HG03060 (cell line): Measurements from ENCODE around the gene MAPKBP1.

Source experiments
- ATAC-seq: cut with Tn5 transposase; IDR thresholded peaks from one replicate; pipeline ENCODE4 v1.9.1; 2021; ENCODE audit warnings: low read depth, moderate number of reproducible peaks; ENCODE audit not compliant: unreplicated experiment

The MAPKBP1 gene

DNA sequence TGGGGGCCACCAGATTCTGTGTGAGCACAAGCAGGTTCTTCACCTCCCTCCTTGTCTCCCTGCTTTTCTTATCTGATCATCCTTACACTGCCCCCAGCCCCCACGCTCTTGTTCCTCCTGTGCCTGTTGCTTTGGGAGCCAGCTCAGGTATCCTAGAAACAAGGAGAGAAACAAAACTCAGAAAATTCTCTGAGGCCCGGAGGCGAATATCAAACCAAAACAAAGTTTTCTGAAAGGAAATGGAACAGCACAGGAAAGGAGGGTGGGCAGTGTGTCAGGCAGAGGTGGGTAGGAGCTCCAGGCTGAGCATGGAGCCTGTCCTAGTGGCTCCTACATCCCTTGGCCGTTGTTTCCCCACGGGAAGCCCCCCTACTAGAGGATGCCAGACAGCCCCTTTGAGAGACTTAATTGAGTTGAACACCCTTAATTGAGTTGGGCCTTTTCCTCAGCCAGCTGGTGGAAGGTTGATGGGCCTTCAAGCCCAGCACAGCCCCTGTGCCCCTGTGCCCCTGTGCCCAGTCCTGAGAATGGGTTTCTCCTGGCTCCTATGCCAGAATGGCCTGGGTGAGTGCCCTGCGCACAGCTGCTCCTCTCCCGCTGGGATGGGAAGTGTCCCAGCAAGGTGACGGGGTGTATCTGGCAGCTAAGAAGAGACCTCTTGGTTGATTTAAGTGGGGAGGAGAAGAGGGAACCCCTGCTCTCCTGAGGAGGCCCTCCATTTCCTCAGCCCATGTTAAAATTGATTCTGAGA lies 30.8 kb downstream of the MAPKBP1 start:
- no peak for ATAC-seq

- no peak for ATAC-seq
These were observed 31.4 kb downstream of the MAPKBP1 start for GRCh38 chr15:41805711-41806110.

- ATAC-seq: no peak
These were observed 32.3 kb downstream of the MAPKBP1 start for GRCh38 chr15:41806291-41807181.

DNA sequence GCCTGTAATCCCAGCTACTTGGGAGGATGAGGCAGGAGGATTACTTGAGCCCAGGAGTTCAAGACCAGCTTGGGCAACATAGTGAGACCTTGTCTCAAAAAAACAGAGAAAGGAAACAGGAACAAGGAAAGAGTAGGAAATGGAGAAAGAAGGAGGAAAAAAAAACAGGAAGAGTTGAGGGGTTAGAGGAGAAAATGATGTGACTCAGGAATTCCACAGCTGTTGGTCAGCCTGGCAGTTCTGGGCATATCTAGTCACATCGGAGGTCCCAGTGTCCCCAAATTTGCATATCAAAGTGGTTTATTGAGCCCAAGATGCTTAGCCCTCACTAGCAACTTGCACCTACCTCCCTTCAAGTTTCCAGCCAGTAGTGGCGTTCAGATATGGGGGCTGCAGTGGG lies 34.8 kb downstream of the MAPKBP1 start:
- no peak for ATAC-seq

DNA sequence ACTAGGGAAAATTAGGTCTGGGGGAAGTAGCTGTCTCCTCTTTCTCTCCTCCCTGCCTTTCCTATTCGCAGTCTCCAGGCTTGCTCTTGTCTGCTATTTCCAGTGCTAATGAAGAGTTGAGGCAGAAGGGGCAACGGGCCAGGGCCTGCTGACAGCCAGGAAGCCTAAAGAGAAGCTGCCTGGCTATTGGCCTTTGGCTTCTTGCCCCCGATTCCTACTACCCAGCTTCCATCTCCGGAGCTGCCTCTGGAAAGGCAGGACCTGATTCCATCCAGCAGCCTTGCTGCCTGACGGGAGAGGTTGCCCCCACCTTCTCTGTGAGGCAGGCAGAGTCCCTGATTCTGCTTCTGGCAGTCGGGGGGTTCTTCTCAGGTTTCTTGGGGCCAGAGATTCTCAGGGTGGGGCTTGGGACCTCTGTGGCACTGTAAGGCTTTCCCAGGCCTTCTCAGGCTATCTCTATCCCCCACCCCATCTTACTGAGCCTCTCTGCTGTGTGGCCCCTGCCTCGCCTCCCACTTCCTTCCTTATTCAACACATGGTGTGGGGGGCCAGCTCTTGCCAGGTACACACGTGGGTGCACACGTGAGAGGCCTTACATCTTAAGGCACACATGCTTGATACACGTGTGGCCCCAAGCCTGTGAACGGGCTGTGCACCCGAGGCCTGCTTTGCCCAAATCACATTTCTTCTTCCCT lies 35.4 kb downstream of the MAPKBP1 start:
- ATAC-seq: no peak

DNA sequence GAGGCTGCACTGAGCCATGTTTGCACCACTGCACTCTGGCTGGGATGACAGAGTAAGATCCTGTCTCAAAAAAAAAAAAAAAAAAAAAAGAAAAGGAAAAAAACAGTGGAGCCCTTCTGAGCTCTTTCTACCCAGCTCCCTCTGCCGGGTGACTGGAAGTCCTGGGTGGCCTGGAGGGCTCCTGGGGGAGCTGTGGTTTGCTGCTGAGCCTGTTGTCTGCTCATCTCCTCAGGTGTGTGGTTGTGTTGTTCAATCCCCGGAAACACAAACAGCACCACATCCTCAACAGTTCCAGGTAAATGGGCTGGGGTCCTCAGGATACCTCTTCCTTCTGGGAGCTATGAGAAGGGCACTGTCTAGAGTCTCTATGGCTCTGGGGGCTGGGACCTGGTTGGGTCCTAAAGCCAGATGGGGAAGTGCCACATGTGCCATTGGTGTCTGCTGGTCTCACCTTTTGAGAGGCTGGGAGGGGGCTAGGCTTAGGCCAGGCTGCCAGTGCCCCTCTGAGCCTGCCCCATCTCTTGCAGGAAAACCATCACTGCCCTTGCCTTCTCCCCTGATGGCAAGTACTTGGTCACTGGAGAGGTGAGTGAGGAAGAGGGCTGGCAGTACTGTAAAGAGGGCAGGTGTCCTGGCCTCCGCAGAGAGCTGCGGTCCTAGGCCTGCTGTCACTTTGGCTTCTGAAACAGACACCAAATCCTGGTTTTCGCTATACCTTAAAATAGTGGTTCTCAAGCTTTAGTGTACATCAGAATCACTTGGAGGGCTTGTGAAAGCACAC lies 36.6 kb downstream of the MAPKBP1 start:
- no peak for ATAC-seq

GRCh38 chr15:41811432-41812195 lies 37.3 kb downstream of the MAPKBP1 start:
- no peak for ATAC-seq

DNA sequence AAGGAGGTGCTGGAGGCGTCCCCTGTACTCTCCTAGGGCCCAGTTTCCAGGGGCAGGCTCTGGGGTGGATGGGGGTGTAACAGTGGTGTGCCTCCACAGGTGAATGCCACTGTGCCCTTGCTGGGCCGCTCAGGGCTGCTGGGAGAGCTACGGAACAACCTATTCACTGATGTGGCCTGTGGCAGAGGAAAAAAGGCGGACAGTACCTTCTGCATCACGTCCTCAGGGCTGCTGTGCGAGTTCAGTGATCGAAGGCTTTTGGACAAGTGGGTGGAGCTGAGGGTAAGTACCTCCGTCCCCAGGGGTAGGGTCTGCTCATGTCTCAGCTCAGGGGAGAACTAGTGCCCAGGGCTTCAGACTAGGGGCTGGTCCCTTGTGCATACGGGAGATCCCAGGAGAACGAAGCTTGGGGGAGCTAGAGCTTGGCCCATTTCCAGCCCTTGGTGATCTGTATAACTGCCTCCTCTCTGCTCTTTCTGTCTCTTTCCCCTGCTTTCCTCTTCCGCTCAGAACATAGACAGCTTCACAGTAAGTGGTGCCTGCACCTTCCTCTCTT lies 38.6 kb downstream of the MAPKBP1 start:
- ATAC-seq: no peak

DNA sequence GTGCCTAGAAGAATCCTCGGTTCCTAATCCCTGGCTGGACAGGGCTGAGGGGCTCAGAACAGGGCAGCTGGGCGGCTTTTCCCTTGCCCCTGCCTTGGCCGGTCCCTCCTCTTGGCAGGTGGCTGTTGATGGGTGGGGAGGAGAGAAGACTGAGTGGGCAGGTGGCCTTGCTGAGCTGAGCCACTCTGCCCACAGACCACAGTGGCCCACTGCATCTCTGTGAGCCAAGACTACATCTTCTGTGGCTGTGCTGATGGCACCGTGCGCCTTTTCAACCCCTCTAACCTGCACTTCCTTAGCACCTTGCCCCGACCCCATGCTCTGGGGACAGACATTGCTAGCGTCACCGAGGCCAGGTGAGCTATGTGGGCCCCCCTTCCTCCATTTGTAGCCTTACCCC lies 39.1 kb downstream of the MAPKBP1 start:
- no peak for ATAC-seq

GRCh38 chr15:41814534-41814933 lies 40.2 kb downstream of the MAPKBP1 start:
- ATAC-seq: no peak

DNA sequence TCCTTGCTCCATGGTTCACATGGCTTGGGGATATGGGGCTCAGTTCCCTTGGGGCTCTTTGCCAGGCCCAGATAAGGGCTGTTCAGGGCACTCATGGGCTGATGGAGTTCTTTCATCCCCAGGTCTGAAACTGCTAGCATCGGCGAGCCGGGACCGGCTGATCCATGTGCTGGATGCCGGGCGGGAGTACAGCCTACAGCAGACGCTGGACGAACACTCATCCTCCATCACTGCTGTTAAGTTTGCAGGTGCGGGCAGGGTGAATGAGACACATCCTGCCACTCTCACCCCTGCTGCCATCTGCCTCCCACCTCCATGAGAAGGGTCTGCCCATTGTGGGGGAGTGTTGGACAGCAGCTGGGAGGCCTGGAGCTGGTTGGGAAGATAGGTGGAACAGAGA lies 42.5 kb downstream of the MAPKBP1 start:
- ATAC-seq: no peak

- no peak for ATAC-seq
These were observed 43.0 kb downstream of the MAPKBP1 start for GRCh38 chr15:41817327-41817726.

DNA sequence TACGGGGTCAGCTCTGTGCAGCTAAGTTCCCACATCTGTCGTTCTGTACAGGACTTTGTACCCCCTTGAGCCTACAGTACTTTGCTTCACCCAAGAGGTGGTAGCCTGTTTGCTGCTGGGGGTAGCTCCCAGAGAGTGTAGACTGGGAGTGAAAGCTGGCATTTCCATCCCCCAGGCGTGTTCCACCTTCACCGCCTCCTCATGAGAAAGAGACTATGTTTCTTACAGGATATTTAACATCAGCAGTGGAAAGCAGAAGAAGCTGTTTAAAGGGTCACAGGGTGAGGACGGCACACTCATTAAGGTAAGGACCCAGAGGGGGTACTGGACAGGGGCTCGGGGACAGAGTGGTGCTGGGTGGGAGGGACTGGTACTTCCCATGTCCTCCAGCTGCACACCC lies 43.5 kb downstream of the MAPKBP1 start:
- no peak for ATAC-seq

DNA sequence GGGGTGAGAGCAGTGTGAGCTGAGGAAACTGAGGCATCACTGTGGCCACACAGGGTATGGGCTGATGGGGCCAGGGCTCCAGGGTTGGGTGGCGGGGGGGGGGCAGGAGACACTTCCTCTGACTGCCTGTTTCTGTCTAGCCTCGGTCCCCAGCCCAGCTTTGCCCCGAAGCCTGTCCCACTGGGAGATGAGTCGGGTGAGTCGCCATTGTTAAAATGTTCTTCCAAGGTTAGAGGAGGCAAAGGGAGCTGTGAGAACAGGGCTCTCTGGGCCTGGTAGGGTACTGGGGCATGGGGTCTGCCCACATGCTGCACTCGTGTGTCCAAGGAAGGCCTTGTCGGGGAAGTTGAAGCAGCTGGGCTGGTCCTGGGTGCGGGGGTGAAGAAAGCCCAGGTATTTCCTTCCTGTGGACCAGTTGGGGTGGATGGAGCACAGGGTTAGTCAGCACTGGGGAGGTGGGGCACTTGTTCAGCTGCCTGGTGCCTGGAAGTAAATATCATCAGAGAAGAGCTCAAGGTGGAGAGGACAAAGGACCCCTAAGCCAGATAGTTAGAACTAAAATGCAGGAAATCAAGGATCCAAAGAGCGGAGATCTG lies 45.3 kb downstream of the MAPKBP1 start:
- ATAC-seq: no peak

DNA sequence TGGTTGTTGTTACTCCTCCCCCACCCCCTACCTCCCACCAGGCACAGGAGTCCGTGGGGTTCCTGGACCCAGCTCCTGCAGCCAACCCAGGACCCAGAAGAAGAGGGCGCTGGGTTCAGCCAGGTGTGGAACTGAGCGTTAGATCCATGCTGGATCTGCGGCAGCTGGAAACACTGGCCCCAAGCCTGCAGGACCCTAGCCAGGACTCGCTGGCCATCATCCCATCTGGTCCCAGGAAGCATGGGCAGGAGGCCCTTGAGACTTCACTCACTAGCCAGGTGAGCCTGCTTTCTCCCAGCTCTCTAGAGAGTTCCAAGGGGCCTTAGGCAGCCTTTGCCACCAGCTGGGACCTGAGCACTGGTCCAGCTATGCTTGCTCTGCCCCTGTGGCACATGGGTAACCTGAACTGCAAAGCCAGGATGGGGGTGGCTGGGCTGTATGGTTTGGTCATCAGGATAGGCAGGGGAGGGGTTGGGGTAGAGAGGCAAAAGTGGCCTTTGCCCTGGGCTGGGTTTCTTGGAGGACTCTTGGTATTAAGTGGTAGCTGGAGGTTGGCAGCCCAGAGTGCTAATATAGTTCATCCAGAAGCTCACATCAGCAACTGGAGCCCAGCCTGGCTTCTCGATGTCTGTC lies 46.6 kb downstream of the MAPKBP1 start:
- ATAC-seq: no peak

GRCh38 chr15:41821831-41822230 lies 47.5 kb downstream of the MAPKBP1 start:
- ATAC-seq: no peak

DNA sequence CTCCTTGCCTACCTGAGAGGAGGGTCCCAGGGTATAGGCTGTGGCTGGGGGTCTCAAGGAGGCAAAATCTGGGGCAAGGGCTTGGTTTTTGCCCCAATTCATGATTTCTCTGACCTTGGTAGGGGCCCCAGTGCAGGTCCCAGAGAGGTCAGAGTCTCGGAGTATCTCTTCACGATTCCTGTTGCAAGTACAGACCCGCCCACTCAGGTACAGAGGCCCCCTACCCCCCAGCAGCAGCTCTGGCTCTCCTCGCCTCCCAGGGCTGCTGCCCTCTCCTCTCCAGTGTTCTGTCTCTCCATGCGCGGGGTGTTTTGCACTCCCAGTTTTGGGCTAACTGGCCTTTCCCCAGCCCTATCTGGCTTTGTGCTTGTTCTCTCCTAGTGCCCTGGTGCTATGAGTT lies 48.2 kb downstream of the MAPKBP1 start:
- no peak for ATAC-seq

DNA sequence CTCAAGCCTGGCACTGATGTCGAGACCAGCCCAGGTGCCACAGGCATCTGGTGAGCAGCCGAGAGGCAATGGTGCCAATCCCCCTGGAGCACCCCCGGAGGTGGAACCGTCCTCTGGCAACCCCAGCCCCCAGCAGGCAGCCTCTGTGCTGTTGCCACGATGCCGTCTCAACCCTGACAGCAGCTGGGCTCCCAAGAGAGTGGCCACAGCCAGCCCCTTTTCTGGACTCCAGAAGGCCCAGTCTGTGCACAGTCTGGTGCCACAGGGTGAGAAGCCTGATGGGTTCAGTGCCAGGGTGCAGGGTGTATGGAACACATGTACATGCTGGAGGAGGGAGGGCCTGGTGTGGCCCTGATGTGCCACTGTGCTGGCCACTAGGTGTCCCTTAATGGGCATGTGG lies 48.7 kb downstream of the MAPKBP1 start:
- no peak for ATAC-seq

GRCh38 chr15:41823502-41823901 lies 49.2 kb downstream of the MAPKBP1 start:
- no peak for ATAC-seq
